ENCODE results near the gene LAMTOR5. TPM values are rescaled to one million over a fixed set of nuclear protein-coding genes. Genes with fewer than 3 reads are reported as not detected.

LAMTOR5 gene
- total RNA-seq, 2 donors from 2014 or later, result 104 to 132 TPM

DNA sequence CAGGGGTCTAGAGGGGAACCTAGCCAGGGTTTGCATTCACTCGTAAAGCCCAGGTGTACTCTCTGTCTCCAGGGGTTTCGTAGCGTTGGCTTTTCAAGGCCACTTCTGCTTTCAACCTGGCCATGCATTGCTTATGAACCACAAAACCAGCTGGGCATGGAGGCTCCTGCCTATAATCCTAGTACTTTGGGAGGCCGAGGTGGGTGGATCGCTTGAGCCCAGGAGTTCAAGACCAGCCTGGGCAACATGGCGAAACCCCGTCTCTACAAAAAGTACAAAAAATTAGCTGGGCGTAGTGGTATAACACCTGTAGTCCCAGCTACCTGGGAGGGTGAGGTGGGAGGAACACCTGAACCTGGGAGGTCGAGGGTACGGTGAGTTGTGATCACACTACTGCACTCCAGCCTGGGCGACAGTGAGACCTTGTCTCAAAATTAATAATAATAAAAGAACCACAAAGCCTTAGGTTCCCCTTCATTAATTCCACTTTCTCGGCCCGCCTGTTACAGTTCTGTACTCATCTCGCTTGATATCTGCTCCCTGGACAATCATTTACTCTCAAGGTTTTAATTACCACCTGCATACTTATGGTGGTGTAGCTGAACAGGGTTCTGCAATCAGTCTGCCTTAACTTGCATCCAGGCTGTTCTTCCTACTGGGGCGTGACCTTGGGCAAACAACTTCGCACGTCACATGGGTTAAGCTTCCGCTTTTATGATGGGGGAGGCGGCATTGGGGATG is 22.7 kb downstream of the LAMTOR5 start:
- Mint-ChIP-seq H3K27me3 (ENCODE audit: insufficient read depth) (no peaks in the 10 kb centered on the region), H3K4me3 (no peak overlapping the region), H3K27ac (no peak overlapping the region), H3K36me3 (ENCODE audit: low read depth) (peaks cover 9% of the 10 kb centered on the region), H3K4me1 (no peaks in the 10 kb centered on the region), H3K9me3 (no peaks in the 10 kb centered on the region)
- Histone ChIP-seq H3K4me3 (ENCODE audit: low read length) (no peak overlapping the region), H3K9me3 (ENCODE audit: control insufficient read depth, low read length) (no peaks in the 10 kb centered on the region), H3K9ac (ENCODE audit: extremely low read depth, low read length, poor library complexity, severe bottlenecking) (no peak overlapping the region), H3K27me3 (ENCODE audit: control insufficient read depth, insufficient read depth, low read length, poor library complexity, severe bottlenecking) (no peaks in the 10 kb centered on the region), H3K27ac (ENCODE audit: low read depth, low read length) (no peak overlapping the region), H3K36me3 (ENCODE audit: control insufficient read depth, insufficient read depth, low read length) (peaks cover 8% of the 10 kb centered on the region), H3K4me1 (ENCODE audit: control insufficient read depth, insufficient read depth, low read length) (no peaks in the 10 kb centered on the region)
- 96 to 97% methylated on average over 18 to 19 of the region's 19 CpGs for WGBS, 2 experiments (ENCODE audit: insufficient coverage in 1 of 2, insufficient read length in 1 of 2)
- TF ChIP-seq, protein P1, sequence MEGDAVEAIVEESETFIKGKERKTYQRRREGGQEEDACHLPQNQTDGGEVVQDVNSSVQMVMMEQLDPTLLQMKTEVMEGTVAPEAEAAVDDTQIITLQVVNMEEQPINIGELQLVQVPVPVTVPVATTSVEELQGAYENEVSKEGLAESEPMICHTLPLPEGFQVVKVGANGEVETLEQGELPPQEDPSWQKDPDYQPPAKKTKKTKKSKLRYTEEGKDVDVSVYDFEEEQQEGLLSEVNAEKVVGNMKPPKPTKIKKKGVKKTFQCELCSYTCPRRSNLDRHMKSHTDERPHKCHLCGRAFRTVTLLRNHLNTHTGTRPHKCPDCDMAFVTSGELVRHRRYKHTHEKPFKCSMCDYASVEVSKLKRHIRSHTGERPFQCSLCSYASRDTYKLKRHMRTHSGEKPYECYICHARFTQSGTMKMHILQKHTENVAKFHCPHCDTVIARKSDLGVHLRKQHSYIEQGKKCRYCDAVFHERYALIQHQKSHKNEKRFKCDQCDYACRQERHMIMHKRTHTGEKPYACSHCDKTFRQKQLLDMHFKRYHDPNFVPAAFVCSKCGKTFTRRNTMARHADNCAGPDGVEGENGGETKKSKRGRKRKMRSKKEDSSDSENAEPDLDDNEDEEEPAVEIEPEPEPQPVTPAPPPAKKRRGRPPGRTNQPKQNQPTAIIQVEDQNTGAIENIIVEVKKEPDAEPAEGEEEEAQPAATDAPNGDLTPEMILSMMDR (conservative IDR thresholded peaks at IDR 0.05), result no peak
- no peak for DNase-seq

DNA sequence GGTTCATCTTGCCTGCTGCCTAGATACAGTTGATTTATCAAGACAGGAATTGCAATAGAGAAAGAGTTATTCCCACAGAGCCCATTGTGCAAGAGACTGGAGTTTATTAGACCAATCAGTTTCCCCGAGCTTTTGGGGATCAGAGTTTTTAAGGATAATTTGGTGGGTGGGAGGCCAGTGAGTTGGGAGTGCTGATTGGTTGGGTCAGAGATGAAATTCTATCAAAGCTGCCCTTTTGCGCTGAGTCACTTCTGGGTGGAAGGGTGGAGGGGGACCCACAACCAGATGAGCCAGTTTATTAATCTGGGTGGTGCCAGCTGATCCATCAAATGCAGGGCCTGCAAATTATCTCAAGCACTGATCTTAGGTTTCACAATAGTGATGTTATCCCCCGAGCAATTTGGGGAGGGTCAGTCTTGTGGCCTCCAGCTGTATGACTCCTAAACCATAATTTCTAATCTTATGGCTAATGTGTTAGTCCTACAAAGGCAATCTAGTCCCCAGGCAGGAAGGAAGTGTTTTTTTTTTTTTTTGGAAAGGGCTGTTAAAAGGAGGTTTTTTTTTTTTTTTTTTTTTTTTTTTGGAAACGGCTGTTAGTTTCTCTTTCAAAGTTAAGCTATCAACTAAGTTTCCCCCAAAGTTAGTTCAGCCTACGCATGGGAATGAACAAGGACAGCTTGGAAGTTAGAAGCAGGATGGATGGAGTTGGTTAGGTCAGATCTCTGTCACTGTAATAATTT is 24.1 kb downstream of the LAMTOR5 start:
- no peak overlapping the region for H3K4me3 Mint-ChIP-seq
- TF ChIP-seq, protein P1 (conservative IDR thresholded peaks at IDR 0.05), result no peak
- Histone ChIP-seq H3K9me3 (ENCODE audit: control insufficient read depth, low read length) (no peaks in the 10 kb centered on the region), H3K4me1 (ENCODE audit: control insufficient read depth, insufficient read depth, low read length) (no peaks in the 10 kb centered on the region), H3K27ac (ENCODE audit: low read depth, low read length) (no peak overlapping the region), H3K4me3 (ENCODE audit: low read length) (no peak overlapping the region), H3K36me3 (ENCODE audit: control insufficient read depth, insufficient read depth, low read length) (peaks cover 17% of the 10 kb centered on the region), H3K9ac (ENCODE audit: extremely low read depth, low read length, poor library complexity, severe bottlenecking) (no peak overlapping the region), H3K27me3 (ENCODE audit: control insufficient read depth, insufficient read depth, low read length, poor library complexity, severe bottlenecking) (no peaks in the 10 kb centered on the region)
- H3K9me3 Mint-ChIP-seq, result no peaks in the 10 kb centered on the region
- DNase-seq, result no peak
- H3K27ac Mint-ChIP-seq, result no peak overlapping the region
- WGBS, 2 experiments (ENCODE audit: insufficient coverage in 1 of 2, insufficient read length in 1 of 2), result 96 to 100% methylated on average over 1 to 4 of the region's 5 CpGs
- no peaks in the 10 kb centered on the region for H3K4me1 Mint-ChIP-seq
- peaks cover 20% of the 10 kb centered on the region for H3K36me3 Mint-ChIP-seq (ENCODE audit: low read depth)
- H3K27me3 Mint-ChIP-seq (ENCODE audit: insufficient read depth), result no peaks in the 10 kb centered on the region

DNA sequence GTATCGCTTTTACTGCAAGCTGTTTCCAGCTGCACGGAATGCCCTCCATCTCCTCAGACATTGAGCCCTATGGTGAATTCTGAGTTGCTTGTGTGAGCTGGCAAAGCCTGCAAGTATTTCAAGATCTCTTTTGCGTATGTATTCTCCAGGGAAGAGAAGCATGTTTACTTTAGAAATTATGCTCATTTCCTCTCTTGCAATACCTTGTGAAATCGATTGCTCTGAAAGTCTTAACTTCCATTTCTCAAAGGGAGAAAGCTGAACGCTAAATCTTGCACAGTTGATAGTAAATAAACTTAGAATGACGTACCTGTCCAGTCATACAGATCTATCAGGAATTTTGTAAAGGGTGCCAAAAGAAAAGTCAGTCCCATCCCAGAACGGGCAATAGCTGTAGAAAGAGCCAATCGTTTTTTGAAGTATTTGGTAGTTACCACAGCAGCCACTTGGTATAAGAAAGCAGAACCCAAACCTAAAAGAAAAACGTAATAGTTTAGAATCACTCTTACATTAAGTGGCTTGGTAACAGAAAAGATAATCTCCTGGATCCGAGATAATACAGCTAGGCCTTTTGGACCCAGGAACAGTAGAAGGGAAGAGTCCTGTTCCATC is 26.7 kb downstream of the LAMTOR5 start:
- H3K36me3 ChIP-seq (ENCODE audit: control insufficient read depth, insufficient read depth, low read length), result peaks cover 36% of the 10 kb centered on the region
- peaks cover 31% of the 10 kb centered on the region for H3K36me3 Mint-ChIP-seq (ENCODE audit: low read depth)
- no peak overlapping the region for H3K4me3 ChIP-seq (ENCODE audit: low read length)
- no peaks in the 10 kb centered on the region for H3K9me3 Mint-ChIP-seq
- no peak for DNase-seq
- no peak overlapping the region for H3K4me3 Mint-ChIP-seq
- no peak overlapping the region for H3K9ac ChIP-seq (ENCODE audit: extremely low read depth, low read length, poor library complexity, severe bottlenecking)
- no peaks in the 10 kb centered on the region for H3K4me1 Mint-ChIP-seq
- H3K27me3 Mint-ChIP-seq (ENCODE audit: insufficient read depth), result no peaks in the 10 kb centered on the region
- no peaks in the 10 kb centered on the region for H3K27me3 ChIP-seq (ENCODE audit: control insufficient read depth, insufficient read depth, low read length, poor library complexity, severe bottlenecking)
- 96% methylated on average over 7 to 10 of the region's 10 CpGs for WGBS, 2 experiments (ENCODE audit: insufficient coverage in 1 of 2, insufficient read length in 1 of 2)
- no peak overlapping the region for H3K27ac Mint-ChIP-seq
- H3K27ac ChIP-seq (ENCODE audit: low read depth, low read length), result no peak overlapping the region
- TF ChIP-seq, protein P1 (conservative IDR thresholded peaks at IDR 0.05), result no peak
- no peaks in the 10 kb centered on the region for H3K9me3 ChIP-seq (ENCODE audit: control insufficient read depth, low read length)
- H3K4me1 ChIP-seq (ENCODE audit: control insufficient read depth, insufficient read depth, low read length), result no peaks in the 10 kb centered on the region

All from endodermal cell (in vitro differentiated cells).